Gastroesophageal sphincter (tissue), 3 donors: ENCODE measurements around the gene SAMD4A.

Experiments used
- CTCF ChIP-seq, 4 experiments: fragments of 200-600 bp in 2 of 4; fragments of 450-650 bp in 2 of 4; sonication (generic) in 1 of 4; IDR thresholded peaks; one replicate each; pipeline ENCODE4 v1.5.1; 2017 to 2019; ENCODE audit warnings: antibody characterized with exemption in 4 of 4, mild to moderate bottlenecking in 2 of 4, moderate library complexity in 2 of 4
- POLR2AphosphoS5 ChIP-seq: sonication (generic); formaldehyde crosslinking; IDR thresholded peaks from one replicate; pipeline ENCODE4 v1.6.1; 2017; ENCODE audit warnings: antibody characterized with exemption

DNA sequence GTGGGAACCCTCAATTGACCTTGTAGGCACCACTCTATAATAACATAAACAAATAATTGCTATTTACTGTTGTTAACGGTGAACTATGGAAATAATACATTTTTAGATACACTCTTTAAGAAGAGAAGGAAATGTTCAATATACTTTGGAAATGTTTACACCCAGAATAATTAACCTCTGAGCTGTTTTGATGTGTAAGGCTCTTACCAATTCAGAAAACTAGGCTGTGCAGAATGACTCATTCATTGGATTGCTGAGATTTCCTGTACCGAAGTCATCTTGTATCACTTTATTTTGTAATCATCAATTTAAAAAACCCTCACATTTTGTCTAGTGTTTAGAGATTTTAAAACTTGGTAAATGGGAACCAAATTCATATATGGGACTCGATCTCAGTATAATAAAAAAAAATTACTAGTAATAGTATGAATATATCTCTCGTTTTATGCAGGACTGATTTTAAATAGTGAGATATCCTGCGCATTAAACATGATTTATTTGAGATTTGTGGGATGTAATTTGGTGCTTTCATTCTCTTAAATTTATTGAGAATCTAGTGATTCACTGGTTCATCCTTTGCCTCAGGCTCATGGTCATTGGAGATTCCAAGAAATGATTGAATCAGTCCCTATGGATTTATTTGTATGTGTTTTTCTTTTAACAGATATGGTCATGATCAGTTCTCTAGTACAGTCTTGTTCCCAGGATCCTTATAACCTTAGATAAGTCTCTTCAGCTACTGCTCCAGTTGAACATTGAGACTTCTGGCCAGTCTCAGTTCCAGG lies 3.9 kb downstream of the SAMD4A start:
- TF ChIP-seq POLR2AphosphoS5 (peak; percentile 57), CTCF (IDR thresholded peaks at IDR 0.05) (no peak)
